T-cell (primary cell): ENCODE measurements around the gene MUC4. TPM values are rescaled to one million over a fixed set of nuclear protein-coding genes. Genes with fewer than 3 reads are reported as not detected.
"Not testable (repeated sequence)": the region's sequence is repeated elsewhere in the genome, so short reads cannot be mapped to it uniquely, and the experiment has no call there.

Experiments
- ATAC-seq, 4 experiments: fragments of 200-7000 bp in 3 of 4; fragments of 150-1000 bp in 1 of 4; cut with Tn5 transposase; replicated peaks in 1 of 4; 1 replicate in 3 of 4; 2 replicates in 1 of 4; pipeline ENCODE4 v1.10.0; 2021; ENCODE audit warnings: moderate library complexity in 3 of 4, mild to moderate bottlenecking in 2 of 4, moderate number of reproducible peaks in 1 of 4
- CTCF ChIA-PET, 2 donors: fragments of 300-600 bp; sonication (Branson Sonifier 250); formaldehyde crosslinking; loops; one replicate each; lab custom pipeline; 2022; ENCODE audit warnings: antibody characterized with exemption in 2 of 2; lab: Charles Lee
- POLR2A ChIA-PET, 2 donors: fragments of 300-600 bp; sonication (Branson Sonifier 250); formaldehyde crosslinking; loops; one replicate each; lab custom pipeline; 2022; ENCODE audit warnings: antibody characterized with exemption in 2 of 2; lab: Charles Lee
- DNase-seq, 35 experiments: peaks; one replicate each; pipeline versions ENCODE4 v3.0.0 to v3.0.0-alpha.2; 2013 to 2023
- H3K27ac ChIP-seq: one replicate; pipeline ENCODE4 v1.5.1; 2013; ENCODE audit warnings: low read length
- H3K27me3 ChIP-seq, 2 experiments: replicated peaks in 1 of 2; 1 replicate in 1 of 2; 2 replicates in 1 of 2; pipeline versions ENCODE4 v1.6.1 to v1.7.0; 2013; ENCODE audit warnings: low read length in 1 of 2, mixed read lengths in 1 of 2; ENCODE audit not compliant: control insufficient read depth in 2 of 2, insufficient read depth in 2 of 2; ENCODE audit errors: extremely low read depth in 1 of 2
- H3K36me3 ChIP-seq, 2 donors: 1 replicate in 1 of 2; 2 replicates in 1 of 2; pipeline versions ENCODE4 v1.6.1 to v1.7.0; 2013; ENCODE audit warnings: low read length in 1 of 2; ENCODE audit not compliant: control insufficient read depth in 2 of 2, insufficient read depth in 1 of 2; ENCODE audit errors: extremely low read depth in 1 of 2
- H3K4me1 ChIP-seq, 2 experiments: 1 replicate in 1 of 2; 2 replicates in 1 of 2; pipeline versions ENCODE4 v1.6.1 to v1.7.0; 2013; ENCODE audit warnings: low read length in 2 of 2, mixed read lengths in 1 of 2; ENCODE audit not compliant: insufficient read depth in 2 of 2, control insufficient read depth in 1 of 2; ENCODE audit errors: extremely low read depth in 1 of 2
- H3K4me3 ChIP-seq, 2 donors: 1 replicate in 1 of 2; 2 replicates in 1 of 2; pipeline versions ENCODE4 v1.5.1 to v1.7.0; 2013; ENCODE audit warnings: mild to moderate bottlenecking in 2 of 2, low read length in 1 of 2, moderate library complexity in 1 of 2; ENCODE audit not compliant: control insufficient read depth in 1 of 2; ENCODE audit errors: extremely low read depth in 1 of 2
- H3K9me3 ChIP-seq: 2 replicates; pipeline ENCODE4 v1.7.0; 2013
- H3K27ac Mint-ChIP-seq, 2 donors: one replicate each; pipeline ENCODE4 v1.8.0; 2020 to 2021; ENCODE audit warnings: mild to moderate bottlenecking in 2 of 2, mixed read lengths in 2 of 2
- H3K27me3 Mint-ChIP-seq, 2 donors: one replicate each; pipeline ENCODE4 v1.8.0; 2021 to 2022; ENCODE audit warnings: mixed read lengths in 2 of 2
- H3K36me3 Mint-ChIP-seq: one replicate; pipeline ENCODE4 v1.8.0; 2021; ENCODE audit warnings: mixed read lengths
- H3K4me1 Mint-ChIP-seq, 3 donors: one replicate each; pipeline ENCODE4 v1.8.0; 2020 to 2022; ENCODE audit warnings: mixed read lengths in 3 of 3, mild to moderate bottlenecking in 1 of 3
- H3K4me3 Mint-ChIP-seq, 3 donors: one replicate each; pipeline ENCODE4 v1.8.0; 2020 to 2022; ENCODE audit warnings: mild to moderate bottlenecking in 3 of 3, mixed read lengths in 3 of 3, moderate library complexity in 3 of 3
- H3K9me3 Mint-ChIP-seq, 3 donors: one replicate each; pipeline ENCODE4 v1.8.0; 2020 to 2022; ENCODE audit warnings: mixed read lengths in 3 of 3
- whole genome bisulfite sequencing: methylation state at CpG from one replicate; pipeline ENCODE4 v1.1.5; 2013; ENCODE audit warnings: missing lambda C conversion rate; ENCODE audit not compliant: insufficient coverage; 5-methylcytosine and 5-hydroxymethylcytosine counted together
- total RNA-seq, 35 experiments: library from RNA in 6 of 35; stranded (reverse) in 6 of 35; fragments of 120-200 nt in 1 of 35; gene quantifications; one replicate each; pipeline versions ENCODE4 v1.2.1 to v1.2.4 and lab custom pipeline; 2013 to 2026

The MUC4 gene
- total RNA-seq, 5 donors from 2014 or later (not counting 1 experiment from before 2014, with no cell fraction given): 0.03 to 0.16 (median 0.05) TPM; not detected in 1

DNA sequence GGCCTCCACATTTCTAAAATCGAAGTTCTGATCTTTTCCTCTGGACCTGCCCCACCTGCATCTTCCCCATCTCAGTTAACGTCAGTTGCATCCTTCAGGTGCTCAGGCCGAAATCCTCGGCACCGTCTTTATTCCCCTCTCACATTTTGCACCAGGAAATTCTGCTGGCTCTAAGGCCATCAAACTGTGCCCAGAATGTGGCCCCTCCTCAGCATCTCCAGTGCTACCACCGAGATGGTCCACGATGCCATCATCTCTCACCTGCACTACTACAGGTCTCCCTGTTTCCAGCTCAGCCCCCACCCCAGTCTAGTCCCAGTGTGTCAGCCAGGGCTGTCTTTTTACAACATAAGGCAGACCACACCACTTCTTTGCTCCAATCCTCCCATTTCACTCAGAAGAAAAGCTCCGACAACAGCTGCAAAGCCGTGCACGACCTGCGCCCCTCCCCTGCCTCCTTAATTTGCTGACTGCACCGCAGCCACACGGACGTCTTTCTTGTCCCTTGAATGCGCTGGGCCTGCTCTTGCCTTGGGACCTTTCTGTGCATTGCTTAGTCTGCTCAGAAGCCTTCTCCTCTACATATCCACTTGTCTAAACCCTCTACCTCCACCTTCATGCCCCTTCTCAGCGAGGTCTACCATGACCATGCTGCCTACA is 76.6 kb downstream of the MUC4 start:
- Histone ChIP-seq H3K36me3 (peaks cover 0 to 5% of the 10 kb centered on the region in 2 donors), H3K27me3 (peaks cover 0 to 10% of the 10 kb centered on the region in 2 experiments), H3K4me1 (no peaks in the 10 kb centered on the region), H3K27ac (no peak overlapping the region), H3K9me3 (no peaks in the 10 kb centered on the region), H3K4me3 (no peak overlapping the region)
- no peaks in the 10 kb centered on the region for H3K9me3 Mint-ChIP-seq
- H3K36me3 Mint-ChIP-seq: peaks cover 28% of the 10 kb centered on the region
- H3K4me3 Mint-ChIP-seq: no peak overlapping the region
- no peak for ATAC-seq
- ChIA-PET CTCF (no interaction called here), POLR2A (no interaction called here)
- 79% methylated on average over 16 of the region's 16 CpGs for WGBS
- peaks cover 0 to 4% (median 0%) of the 10 kb centered on the region in 3 donors for H3K4me1 Mint-ChIP-seq
- no peak for DNase-seq
- peaks cover 0 to 3% of the 10 kb centered on the region in 2 donors for H3K27me3 Mint-ChIP-seq
- H3K27ac Mint-ChIP-seq: no peak overlapping the region

DNA sequence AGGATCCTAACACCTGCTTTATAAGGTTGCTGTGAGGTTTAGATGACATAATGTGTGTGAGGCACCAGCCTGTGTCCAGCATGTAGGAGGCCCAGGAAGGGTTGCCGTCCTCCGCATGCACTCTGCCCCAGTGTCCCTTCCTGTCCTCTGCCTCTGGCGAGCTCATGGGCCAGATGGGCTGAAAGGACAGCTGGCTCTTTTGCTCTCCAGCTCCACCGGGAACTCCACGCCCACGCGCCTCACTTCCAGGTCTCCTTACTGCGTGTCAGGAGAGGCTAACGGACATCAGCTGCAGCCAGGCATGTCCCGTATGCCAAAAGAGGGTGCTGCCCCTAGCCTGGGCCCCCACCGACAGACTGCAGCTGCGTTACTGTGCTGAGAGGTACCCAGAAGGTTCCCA is 78.8 kb downstream of the MUC4 start:
- Histone ChIP-seq H3K9me3 (no peaks in the 10 kb centered on the region), H3K36me3 (peaks cover 0 to 5% of the 10 kb centered on the region in 2 donors), H3K4me1 (no peaks in the 10 kb centered on the region), H3K27ac (no peak overlapping the region), H3K27me3 (peaks cover 0 to 10% of the 10 kb centered on the region in 2 experiments), H3K4me3 (no peak overlapping the region)
- Mint-ChIP-seq H3K4me3 (no peak overlapping the region), H3K36me3 (peaks cover 40% of the 10 kb centered on the region), H3K27me3 (peaks cover 0 to 3% of the 10 kb centered on the region in 2 donors), H3K4me1 (peaks cover 0 to 4% (median 0%) of the 10 kb centered on the region in 3 donors), H3K27ac (no peak overlapping the region), H3K9me3 (no peaks in the 10 kb centered on the region)
- 88% methylated on average over 12 of the region's 12 CpGs for WGBS
- ATAC-seq (no peak), DNase-seq (no peak)
- ChIA-PET POLR2A (no interaction called here), CTCF (no interaction called here)

DNA sequence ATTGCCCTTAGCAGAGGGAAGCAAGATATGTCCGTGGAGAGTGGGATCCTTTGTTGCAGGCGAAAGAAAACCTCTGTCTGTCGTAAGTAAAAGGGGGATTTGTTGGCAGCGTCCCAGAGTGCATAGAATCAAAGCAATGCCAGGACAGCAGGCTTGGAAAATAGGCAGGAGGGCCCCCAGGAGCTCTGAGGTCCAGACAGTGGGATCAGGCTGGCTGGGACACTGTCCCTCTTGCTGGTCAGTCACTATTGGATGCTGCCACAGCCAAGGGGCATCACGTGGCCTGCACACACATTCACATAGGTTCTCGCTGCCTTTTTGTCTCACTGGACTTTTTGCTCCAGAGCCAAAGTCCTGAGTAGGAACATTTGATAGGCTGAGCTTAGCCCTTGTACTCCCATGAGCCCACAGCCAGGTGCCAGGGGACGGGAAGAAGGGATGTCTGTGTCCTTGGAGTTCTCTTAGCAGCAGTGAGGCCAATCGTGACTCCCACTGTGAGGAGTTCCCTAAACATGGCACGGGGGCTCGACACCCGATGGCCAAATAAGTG is 80.3 kb downstream of the MUC4 start:
- Histone ChIP-seq H3K27ac (no peak overlapping the region), H3K4me3 (no peak overlapping the region), H3K36me3 (peaks cover 0 to 5% of the 10 kb centered on the region in 2 donors), H3K4me1 (no peaks in the 10 kb centered on the region), H3K9me3 (no peaks in the 10 kb centered on the region), H3K27me3 (peaks cover 0 to 19% of the 10 kb centered on the region in 2 experiments)
- H3K27ac Mint-ChIP-seq: no peak overlapping the region
- H3K36me3 Mint-ChIP-seq: peaks cover 36% of the 10 kb centered on the region
- no peaks in the 10 kb centered on the region for H3K4me1 Mint-ChIP-seq
- H3K4me3 Mint-ChIP-seq: no peak overlapping the region
- ChIA-PET CTCF (no interaction called here), POLR2A (interaction anchor here in 1 of 2 donors (0.6 kb wide), 1 partner anchor 411 kb away, joined by 3 read pairs; no protein-coding TSS in a partner anchor)
- 88% methylated on average over 11 of the region's 11 CpGs for WGBS
- no peaks in the 10 kb centered on the region for H3K27me3 Mint-ChIP-seq
- DNase-seq (no peak), ATAC-seq (no peak)
- no peaks in the 10 kb centered on the region for H3K9me3 Mint-ChIP-seq

DNA sequence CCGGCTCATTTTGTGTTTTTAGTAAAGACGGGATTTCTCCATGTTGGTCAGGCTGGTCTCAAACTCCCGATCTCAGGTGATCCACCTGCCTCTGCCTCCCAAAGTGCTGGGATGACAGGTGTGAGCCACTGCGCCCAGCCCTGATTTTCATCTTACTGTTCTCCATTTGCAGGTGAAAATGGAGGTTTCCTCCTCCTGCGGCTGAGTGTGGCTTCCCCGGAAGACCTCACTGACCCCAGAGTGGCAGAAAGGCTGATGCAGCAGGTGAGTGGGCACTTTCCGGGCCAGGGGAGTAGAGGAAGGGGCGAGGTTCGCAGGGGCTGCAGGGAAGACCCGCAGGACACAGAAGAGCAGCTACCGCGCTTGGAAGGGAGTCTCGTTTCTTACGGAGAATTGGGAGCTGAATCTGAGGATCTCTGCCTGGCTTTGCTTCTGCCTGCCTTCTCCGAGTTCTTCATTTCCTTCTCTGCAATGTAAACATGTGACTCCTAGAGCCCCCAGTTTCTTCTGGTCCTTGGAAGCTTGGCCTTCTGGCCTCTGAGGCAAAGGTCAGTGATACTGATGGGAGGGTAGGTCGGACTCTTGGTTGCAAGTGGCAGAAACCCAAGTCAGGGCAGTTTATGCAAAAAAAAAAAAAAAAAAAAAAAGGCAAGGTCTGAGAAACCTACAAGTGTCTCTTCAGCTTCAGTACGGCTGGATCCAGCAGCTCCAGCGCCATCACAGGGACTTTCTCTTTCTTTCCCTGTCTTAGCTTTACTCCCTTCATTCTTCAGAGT is 82.1 kb downstream of the MUC4 start:
- no peak for DNase-seq
- no peak for ATAC-seq
- Histone ChIP-seq H3K4me1 (no peaks in the 10 kb centered on the region), H3K9me3 (no peaks in the 10 kb centered on the region), H3K4me3 (no peak overlapping the region), H3K27ac (no peak overlapping the region), H3K27me3 (peaks cover 0 to 21% of the 10 kb centered on the region in 2 experiments), H3K36me3 (peaks cover 0 to 2% of the 10 kb centered on the region in 2 donors)
- POLR2A ChIA-PET: no interaction called here
- Mint-ChIP-seq H3K4me1 (no peaks in the 10 kb centered on the region), H3K27me3 (peaks cover 0 to 3% of the 10 kb centered on the region in 2 donors), H3K4me3 (no peak overlapping the region), H3K36me3 (peaks cover 27% of the 10 kb centered on the region), H3K9me3 (no peaks in the 10 kb centered on the region), H3K27ac (no peak overlapping the region)
- 89% methylated on average over 18 of the region's 18 CpGs for WGBS
- CTCF ChIA-PET: interaction anchor here in 1 of 2 donors (0.5 to 0.7 kb wide), 2 partner anchors 177 to 1551 kb away, joined by 6 to 7 read pairs; no protein-coding TSS in a partner anchor

DNA sequence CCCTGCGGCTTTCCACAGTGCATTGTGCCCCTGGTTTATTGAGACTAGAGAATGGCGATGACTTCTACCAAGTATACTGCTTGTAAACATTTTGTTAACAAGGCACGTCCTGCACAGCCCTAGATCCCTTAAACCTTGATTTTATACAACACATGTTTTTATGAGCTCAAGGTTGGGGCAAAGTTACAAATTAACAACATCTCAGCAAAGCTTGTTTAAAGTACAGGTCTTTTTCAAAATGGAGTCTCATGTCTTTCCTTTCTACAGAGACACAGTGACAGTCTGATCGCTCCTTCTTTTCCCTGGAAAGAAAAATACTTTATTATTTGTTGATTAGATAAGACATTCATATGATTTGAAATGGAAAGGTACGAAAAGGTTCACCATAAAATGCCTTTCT is 82.9 kb downstream of the MUC4 start:
- H3K4me1 ChIP-seq, H3K36me3 ChIP-seq, CTCF ChIA-PET, H3K27ac Mint-ChIP-seq, POLR2A ChIA-PET, DNase-seq, H3K9me3 ChIP-seq, H3K4me3 ChIP-seq, H3K4me1 Mint-ChIP-seq, H3K4me3 Mint-ChIP-seq, H3K27me3 Mint-ChIP-seq, ATAC-seq, H3K27ac ChIP-seq, H3K9me3 Mint-ChIP-seq: not testable (repeated sequence)
- H3K27me3 ChIP-seq: peaks cover 0 to 21% of the 10 kb centered on the region in 2 experiments
- H3K36me3 Mint-ChIP-seq: peaks cover 27% of the 10 kb centered on the region
- WGBS: no CpG with 5 or more reads among the region's 5 CpGs

DNA sequence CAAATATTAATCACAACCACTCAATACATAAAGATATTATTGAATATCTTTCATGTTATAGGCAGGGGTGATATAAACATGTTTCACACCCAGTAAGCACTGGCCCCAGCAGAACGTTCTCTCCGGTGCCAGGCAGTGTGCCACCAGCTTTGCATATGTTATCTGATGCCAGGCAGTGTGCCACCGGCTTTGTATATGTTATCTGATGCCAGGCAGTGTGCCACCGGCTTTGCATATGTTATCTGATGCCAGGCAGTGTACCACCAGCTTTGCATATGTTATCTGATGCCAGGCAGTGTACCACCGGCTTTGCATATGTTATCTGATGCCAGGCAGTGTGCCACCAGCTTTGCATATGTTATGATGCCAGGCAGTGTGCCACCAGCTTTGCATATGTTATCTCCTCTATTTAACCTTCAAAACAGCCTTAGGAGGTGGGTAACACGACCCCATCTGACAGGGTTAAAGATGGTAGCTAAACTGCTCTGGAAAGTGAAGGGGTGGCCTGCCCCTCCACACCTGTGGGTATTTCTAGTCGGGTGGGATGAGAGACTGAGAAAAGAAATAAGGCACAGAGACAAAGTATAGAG is 84.0 kb downstream of the MUC4 start:
- no peak for DNase-seq
- Histone ChIP-seq H3K4me3 (no peak overlapping the region), H3K36me3 (peaks cover 0 to 2% of the 10 kb centered on the region in 2 donors), H3K4me1 (no peaks in the 10 kb centered on the region), H3K9me3 (no peaks in the 10 kb centered on the region), H3K27ac (no peak overlapping the region), H3K27me3 (peaks cover 0 to 21% of the 10 kb centered on the region in 2 experiments)
- H3K9me3 Mint-ChIP-seq: no peaks in the 10 kb centered on the region
- H3K4me1 Mint-ChIP-seq: no peaks in the 10 kb centered on the region
- ATAC-seq: no peak
- peaks cover 23% of the 10 kb centered on the region for H3K36me3 Mint-ChIP-seq
- ChIA-PET POLR2A (interaction anchor here in 1 of 2 donors (0.6 kb wide), 1 partner anchor 139 kb away, joined by 3 read pairs; no protein-coding TSS in a partner anchor), CTCF (no interaction called here)
- no peak overlapping the region for H3K27ac Mint-ChIP-seq
- no peak overlapping the region for H3K4me3 Mint-ChIP-seq
- WGBS: 22% methylated on average over 6 of the region's 7 CpGs
- H3K27me3 Mint-ChIP-seq: peaks cover 0 to 3% of the 10 kb centered on the region in 2 donors
